Activated naive CD4-positive, alpha-beta T cell treated with anti-CD3 and anti-CD28 coated beads, Interleukin-2, amount 50 U/mL, for 16 hours (primary cell): Measurements from ENCODE around the gene CANT1.
"Not testable (repeated sequence)": the region's sequence is repeated elsewhere in the genome, so short reads cannot be mapped to it uniquely, and the experiment has no call there.

Experiments
- DNase-seq: peaks from one replicate; pipeline ENCODE4 v3.0.0-alpha.2; 2020

Gene CANT1

DNA sequence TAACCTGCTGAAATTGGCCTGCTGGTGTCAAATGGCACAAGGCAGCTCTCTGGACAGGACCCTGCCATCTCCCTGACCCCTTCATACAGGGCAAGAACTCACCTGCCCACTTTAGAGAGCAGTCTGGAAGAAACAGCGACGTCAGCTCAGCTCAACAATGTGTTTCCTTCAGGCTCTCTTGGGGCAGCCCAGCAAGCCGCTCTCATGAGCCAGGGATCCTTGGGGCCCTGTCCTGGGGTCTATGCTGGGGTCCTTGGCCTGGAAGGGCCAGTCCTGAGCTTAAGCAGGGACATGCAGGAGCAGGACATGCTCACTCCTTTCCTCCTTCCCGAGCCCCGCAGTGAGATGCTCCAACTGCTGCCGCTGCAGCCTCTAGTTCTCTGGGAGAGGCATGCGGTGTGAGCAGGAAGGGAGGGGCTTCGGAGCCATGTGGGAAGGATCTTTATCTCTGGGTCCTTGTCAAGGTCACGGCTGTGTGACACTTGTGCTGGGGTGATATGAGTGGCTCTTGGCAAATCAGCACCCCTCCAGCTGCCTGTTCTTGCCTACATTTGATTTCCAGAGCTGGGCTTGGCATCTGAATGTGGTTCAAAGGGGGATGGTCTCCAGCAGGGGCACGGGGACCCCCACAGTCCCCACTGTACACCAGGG, 17.8 kb upstream of the CANT1 start:
- DNase-seq: no peak

DNA sequence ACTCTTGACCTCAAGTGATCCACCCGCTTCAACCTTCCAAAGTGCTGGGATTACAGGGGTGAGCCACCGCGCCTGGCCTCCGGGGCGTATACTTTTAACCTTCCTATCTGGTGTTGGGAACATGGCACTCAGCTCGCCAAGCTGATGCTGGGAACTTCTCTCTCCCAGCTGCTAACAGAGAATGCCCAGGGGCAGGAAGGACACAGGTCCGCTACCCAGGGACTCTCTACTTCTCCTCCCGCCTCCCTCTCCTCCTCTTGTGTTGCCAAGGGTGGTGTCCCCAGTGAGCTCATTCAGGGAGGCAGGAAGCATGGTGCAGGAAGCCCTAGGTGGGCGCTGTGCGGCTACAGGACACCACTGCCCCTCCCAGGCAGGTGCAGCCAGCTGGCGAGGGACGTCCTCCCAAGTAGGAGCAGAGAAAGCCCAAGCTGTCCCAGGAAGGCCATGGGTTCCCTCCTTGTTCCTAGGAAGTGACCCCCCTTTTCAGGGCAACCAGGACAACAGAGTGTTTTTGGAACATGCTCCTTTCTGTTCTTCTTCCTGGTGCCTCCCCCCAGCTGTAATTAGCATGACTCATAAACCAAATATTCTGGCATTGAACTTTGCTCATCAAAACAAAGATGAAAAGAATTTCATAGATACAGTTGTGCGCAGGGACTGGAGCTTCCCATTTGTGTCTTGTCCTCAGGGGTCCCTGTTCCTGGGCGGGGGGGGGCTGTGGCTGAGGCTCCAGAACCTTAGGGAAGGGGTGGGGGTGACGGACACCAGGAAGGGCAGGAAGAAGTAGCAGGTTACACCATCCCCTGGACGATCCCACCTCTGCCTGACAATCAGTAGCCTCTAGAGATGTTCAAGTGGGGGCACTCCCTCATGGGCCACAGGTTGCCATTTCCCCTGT, 17.1 kb upstream of the CANT1 start:
- no peak for DNase-seq

GRCh38 chr17:79024901-79025737, 15.6 kb upstream of the CANT1 start:
- no peak for DNase-seq

- peak; percentile 49 for DNase-seq
Measured at GRCh38 chr17:79023886-79024771, 14.6 kb upstream of the CANT1 start, which contains the start of gene C1QTNF1. Gene C1QTNF1, plus strand, starts transcription at chr17:79024169. Its CDS starts 19,800 bp downstream, at chr17:79043969.

- DNase-seq: no peak
Measured at GRCh38 chr17:79023180-79023705, 13.7 kb upstream of the CANT1 start.

DNA sequence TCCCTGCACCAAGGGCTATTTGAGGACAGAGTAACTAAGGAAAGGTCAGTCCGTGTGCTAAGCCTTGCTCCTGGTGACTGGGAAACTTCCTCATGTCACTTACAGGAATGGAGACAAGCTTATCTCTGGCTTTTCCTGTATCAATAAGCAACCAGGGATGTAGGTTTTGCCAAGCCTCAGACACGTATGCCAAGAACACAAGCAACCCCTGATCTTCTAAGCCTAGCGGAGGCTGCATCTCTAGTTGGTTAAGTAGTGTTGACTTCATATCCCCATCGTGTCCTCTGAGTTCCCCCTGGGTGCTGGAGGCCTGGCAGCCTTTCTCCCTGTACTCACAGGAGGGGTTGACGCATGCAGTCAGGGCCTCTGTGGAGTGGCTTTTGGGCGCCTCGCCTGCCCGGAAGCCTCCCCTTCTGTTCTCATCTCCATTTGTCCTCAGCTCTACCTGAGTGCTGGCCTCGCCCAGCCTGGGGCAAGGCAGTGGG, 13.0 kb upstream of the CANT1 start:
- DNase-seq: no peak

- DNase-seq: not testable (repeated sequence)
Measured at GRCh38 chr17:79021929-79022328, 12.4 kb upstream of the CANT1 start.

- no peak for DNase-seq
Measured at GRCh38 chr17:79020631-79021301, 11.2 kb upstream of the CANT1 start.

DNA sequence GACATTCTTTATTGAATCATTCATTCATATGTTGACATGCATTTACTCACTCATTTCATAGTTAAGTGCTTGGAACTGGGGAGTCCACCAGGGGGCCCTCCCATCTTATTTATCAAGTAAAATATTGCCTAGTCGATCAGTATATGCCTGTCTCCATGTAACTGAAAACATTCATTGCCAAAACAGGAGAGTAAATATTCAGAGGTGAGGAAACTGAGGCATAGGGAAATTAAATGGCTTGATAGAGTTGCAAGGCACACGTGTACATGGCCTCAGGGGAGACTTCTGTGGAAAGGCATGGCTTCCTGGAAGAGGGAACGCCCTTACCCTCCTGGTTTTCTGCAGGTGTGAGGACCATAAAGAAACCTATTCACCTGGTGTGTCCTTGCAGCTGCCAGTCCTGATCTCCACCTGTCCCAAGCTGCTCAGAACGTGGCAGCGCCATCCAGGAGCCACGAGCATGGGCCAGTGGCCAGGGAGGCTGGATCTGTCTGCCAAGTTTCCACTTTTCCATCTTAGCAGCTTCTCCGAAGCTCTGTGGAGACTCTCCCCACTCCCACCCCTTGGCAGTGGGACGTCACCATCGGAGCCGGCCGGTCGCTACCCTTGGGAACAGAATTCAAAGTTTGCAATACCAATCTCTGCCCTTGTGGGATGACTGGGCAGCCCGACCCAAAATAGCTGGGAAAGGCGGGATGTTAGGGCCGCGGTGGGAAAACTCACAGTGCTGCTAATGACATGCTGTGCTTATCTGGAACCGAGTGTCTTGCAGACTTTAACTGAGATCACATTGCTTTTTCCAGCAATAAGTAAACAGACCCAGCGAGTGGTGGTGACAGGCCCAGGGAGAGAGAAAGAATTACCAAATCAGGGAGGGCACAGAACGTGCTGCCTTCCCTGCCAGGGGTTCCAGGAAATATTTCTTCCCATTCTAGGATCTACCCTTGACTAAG, 10.3 kb upstream of the CANT1 start:
- DNase-seq: peak; percentile 57

DNA sequence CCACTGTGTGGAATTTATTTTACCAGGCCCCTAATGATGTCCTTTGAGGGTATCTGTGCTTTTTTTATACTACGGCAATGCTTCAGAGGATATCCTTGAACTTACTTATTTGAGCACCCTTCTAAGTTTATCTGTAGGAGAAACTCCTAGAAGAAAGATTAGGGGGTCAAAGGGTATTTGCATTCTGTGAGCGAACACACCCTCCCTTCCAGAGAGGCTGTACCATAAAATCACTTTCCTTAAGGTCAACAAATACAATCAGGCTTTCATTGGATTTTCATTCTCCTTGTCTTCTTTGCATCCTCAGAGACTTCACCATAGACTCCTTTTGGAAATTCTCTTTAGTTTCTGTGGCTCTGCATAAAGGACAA, 9.7 kb upstream of the CANT1 start:
- no peak for DNase-seq

- DNase-seq: no peak
Measured at GRCh38 chr17:79018370-79018695, 8.8 kb upstream of the CANT1 start.

DNA sequence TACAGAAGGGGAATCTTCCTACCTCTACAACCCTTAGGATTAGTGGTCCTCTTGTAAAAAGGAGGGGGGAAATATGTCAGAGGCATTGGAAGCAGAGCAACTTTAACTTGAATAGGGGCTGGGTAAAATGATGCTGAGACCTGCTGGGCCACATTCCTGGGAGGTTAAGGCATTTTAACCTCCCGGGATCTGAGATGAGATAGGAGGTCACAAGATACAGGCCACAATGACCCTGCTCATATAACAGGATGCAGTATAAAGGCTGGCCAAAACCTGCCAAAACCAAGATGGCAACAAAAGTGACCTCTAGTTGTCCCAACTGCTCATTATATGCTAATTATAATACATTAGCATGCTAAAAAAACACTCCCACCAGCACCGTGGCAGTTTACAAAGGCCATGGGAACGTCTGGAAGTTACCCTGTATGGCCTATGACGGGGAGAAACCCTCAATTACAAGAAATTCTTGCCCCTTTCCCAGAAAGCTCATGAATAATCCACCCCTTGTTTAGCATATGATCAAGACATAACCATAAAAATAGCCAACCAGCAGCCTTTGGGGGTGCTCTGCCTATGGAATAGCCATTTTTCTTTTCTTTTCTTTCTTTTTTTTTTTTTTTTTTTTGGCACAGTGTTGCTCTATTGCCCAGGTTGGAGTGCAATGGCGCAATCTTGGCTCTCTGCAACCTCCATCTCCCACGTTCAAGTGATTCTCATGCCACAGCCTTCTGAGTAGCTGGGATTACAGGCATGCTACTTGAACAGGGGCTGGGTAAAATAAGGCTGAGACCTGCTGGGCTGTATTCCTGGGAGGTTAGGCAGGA, 8.2 kb upstream of the CANT1 start:
- no peak for DNase-seq

- no peak for DNase-seq
Measured at GRCh38 chr17:79014158-79014758, 4.7 kb upstream of the CANT1 start.

DNA sequence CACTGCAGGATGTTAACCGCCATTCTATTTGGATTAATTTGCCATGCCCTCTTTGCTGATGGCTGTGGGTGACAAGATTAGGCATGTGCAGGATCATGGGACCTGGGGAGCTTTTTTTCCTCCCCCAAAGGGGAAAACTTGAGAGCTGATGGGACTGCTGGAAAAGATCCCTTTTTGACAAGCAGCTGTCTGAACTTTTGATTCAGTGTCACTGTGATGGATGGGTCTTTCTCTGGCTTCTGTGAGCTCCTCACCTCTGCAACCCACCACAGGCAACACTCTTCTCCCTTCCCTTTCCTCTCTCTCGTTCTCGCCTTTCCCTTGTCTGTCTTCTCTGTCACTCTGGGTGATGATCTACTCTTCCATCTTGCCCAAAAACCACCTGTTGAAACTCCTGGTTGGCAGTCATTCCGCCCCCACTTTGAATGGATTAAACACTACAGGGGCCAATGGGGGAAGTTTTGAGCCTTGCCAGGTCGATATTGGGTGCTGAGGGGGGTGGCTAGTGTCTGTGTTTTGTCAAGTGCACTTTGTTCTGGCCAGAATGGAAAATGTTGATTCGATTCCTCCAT, 3.1 kb upstream of the CANT1 start:
- DNase-seq: no peak

DNA sequence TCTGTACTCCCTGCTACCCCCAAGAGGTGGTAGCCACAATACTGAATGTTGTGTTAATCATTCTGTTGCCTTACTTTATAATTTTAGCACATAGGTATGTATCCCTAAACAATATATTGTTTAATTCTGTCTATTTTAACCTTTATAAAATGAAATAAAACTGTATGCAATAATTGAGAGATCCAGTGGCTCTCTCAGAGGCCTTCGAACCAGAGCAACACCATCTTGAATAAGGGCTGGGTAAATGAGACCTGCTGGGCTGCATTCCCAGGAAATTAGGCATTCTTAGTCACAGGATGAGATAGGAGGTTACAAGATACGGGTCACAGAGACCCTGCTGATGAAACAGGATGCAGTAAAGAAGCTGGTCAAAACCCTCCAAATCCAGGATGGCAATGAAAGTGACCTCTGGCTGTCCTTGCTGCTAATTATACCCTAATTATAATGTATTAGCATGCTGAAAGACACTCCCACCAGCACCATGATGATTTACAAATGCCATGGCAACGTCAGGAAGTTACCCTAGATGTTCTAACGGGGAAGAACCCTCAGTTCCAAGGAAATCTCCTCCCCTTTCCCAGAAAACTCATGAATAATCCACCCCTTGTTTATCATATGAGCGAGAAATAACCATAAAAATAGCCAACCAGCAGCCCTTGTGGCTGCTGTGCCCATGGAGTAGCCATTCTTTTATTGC, 2.0 kb upstream of the CANT1 start:
- no peak for DNase-seq

GRCh38 chr17:79010304-79010646, 711 bp upstream of the CANT1 start:
- DNase-seq: no peak

GRCh38 chr17:79008666-79009387, 737 bp downstream of the CANT1 start:
- no peak for DNase-seq
